ENCODE results near the gene MARK3. TPM values are rescaled to one million over a fixed set of nuclear protein-coding genes. Genes with fewer than 3 reads are reported as not detected.

Gene MARK3
- total RNA-seq, 1 donor from 2014 or later: 74.9 TPM

- no peak for DNase-seq
Measured at GRCh38 chr14:103396463-103396862, 11.2 kb downstream of the MARK3 start.

GRCh38 chr14:103398427-103399195, 13.4 kb downstream of the MARK3 start:
- peak; percentile 32 for DNase-seq

- DNase-seq: no peak
Measured at GRCh38 chr14:103400537-103400936, 15.3 kb downstream of the MARK3 start.

GRCh38 chr14:103401223-103402214, 16.3 kb downstream of the MARK3 start:
- DNase-seq: peak; percentile 77

GRCh38 chr14:103402695-103403094, 17.5 kb downstream of the MARK3 start:
- DNase-seq: no peak

- DNase-seq: no peak
Measured at GRCh38 chr14:103404032-103404918, 19.1 kb downstream of the MARK3 start.

- peak; percentile 44 for DNase-seq
Measured at GRCh38 chr14:103404920-103405319, 19.7 kb downstream of the MARK3 start.

- DNase-seq: peak; percentile 49
Measured at GRCh38 chr14:103408491-103409155, 23.4 kb downstream of the MARK3 start.

GRCh38 chr14:103416916-103417315, 31.7 kb downstream of the MARK3 start:
- DNase-seq: no peak

GRCh38 chr14:103418481-103418818, 33.2 kb downstream of the MARK3 start:
- no peak for DNase-seq

GRCh38 chr14:103421556-103421955, 36.3 kb downstream of the MARK3 start:
- DNase-seq: no peak

GRCh38 chr14:103423050-103423461, 37.8 kb downstream of the MARK3 start:
- DNase-seq: no peak

GRCh38 chr14:103427485-103428443, 42.5 kb downstream of the MARK3 start:
- peak; percentile 30 for DNase-seq

GRCh38 chr14:103428723-103429556, 43.7 kb downstream of the MARK3 start:
- no peak for DNase-seq

GRCh38 chr14:103430358-103430757, 45.1 kb downstream of the MARK3 start:
- no peak for DNase-seq

- DNase-seq: no peak
Measured at GRCh38 chr14:103432627-103433026, 47.4 kb downstream of the MARK3 start.

GRCh38 chr14:103433916-103434563, 48.8 kb downstream of the MARK3 start:
- no peak for DNase-seq

GRCh38 chr14:103434868-103435442, 49.7 kb downstream of the MARK3 start:
- no peak for DNase-seq

- no peak for DNase-seq
Measured at GRCh38 chr14:103436533-103436932, 51.3 kb downstream of the MARK3 start.
